ACC112 (cell line): ENCODE measurements around the gene LMF2.

ENCODE experiments used
- H2AFZ ChIP-seq: fragments of 200-600 bp; sonication (generic); one replicate; pipeline ENCODE4 v1.6.0; 2017; ENCODE audit warnings: antibody characterized with exemption, low read length; ENCODE audit not compliant: unreplicated experiment
- H3K27ac ChIP-seq: fragments of 200-600 bp; sonication (generic); 2 replicates; pipeline ENCODE4 v1.5.1; 2014; ENCODE audit warnings: low read depth, mild to moderate bottlenecking, antibody characterized with exemption, low read length, moderate library complexity
- H3K27me3 ChIP-seq: fragments of 200-600 bp; sonication (generic); 2 replicates; pipeline ENCODE4 v1.6.1; 2014; ENCODE audit warnings: mild to moderate bottlenecking, antibody characterized with exemption, low read length, moderate library complexity, mixed read lengths; ENCODE audit not compliant: insufficient read depth
- H3K36me3 ChIP-seq: fragments of 200-600 bp; sonication (generic); 2 replicates; pipeline ENCODE4 v1.6.1; 2016; ENCODE audit warnings: mild to moderate bottlenecking, antibody characterized with exemption, low read length, moderate library complexity, mixed read lengths; ENCODE audit not compliant: insufficient read depth
- H3K4me1 ChIP-seq: fragments of 200-600 bp; sonication (generic); one replicate; pipeline ENCODE4 v1.6.1; 2016; ENCODE audit warnings: low read length, mixed read lengths; ENCODE audit not compliant: insufficient read depth, unreplicated experiment, control insufficient read depth
- H3K4me3 ChIP-seq: fragments of 200-600 bp; sonication (generic); 2 replicates; pipeline ENCODE4 v1.5.1; 2014; ENCODE audit warnings: mild to moderate bottlenecking, low read depth, low read length
- H3K79me2 ChIP-seq: fragments of 200-600 bp; sonication (generic); one replicate; pipeline ENCODE4 v1.6.0; 2016; ENCODE audit warnings: low read length; ENCODE audit not compliant: control insufficient read depth, unreplicated experiment, insufficient read depth

The LMF2 gene

DNA sequence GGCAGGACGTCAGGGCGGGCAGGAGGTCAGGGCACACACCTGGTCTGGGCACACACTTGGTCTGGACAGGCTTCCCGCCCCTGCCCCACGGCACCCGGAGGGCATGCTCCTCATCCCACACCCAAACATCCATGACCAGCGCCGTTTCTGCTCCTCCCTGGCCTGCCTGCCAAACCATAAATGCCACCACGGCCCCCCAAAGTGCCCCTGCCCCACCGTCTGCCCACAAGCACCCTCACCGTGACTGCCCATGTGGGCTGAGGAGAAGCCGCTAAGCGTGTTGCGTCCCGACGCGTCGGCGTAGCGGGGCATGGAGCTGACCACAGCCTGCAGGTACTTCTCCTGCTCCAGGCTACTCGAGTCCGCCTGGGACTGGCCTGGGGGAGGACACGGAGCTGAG lies 48.5 kb downstream of the LMF2 start:
- Histone ChIP-seq H3K4me3 (no peak overlapping the region), H3K27me3 (no peaks in the 10 kb centered on the region), H3K4me1 (no peaks in the 10 kb centered on the region), H3K36me3 (no peaks in the 10 kb centered on the region), H3K79me2 (no peaks in the 10 kb centered on the region), H2AFZ (no peak overlapping the region), H3K27ac (no peak overlapping the region)

DNA sequence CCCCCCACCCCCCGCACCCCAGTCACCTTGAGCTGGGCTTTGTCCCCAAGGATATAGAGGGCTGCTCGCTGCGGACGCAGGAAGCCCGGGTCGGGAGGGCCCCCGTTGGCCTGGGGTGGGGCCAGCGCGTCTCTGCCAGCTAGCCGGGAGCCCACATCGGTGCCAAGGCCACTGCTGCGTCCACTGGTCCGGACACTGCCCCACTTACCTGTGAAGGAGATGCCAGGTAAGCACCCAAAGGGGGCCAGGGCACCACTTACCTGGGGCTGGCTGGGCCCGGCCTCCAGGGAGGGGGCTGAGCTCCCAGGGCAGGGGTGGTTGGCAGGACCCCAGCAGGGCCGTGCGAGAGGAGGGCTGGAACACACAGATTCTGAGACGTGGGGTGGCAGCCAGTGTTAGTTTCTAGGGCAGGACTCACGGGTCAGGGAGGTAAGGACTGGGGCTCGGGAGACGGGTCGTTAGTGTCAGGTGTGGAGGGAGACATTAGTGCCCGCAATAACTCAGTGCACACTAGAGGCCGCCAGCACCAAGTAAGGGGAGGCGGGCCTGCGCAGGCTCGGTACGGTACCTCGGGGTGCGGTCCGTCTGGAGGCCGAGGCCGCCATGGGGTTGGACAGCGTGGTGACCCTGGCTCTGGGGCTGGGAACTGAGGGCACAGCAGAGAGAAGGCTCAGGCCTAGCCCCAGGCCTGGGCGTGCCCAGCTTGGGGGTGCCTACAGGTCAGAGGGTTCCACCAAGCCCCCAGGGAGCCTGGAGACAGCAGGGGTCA lies 50.9 kb downstream of the LMF2 start:
- no peaks in the 10 kb centered on the region for H3K79me2 ChIP-seq
- no peak overlapping the region for H3K4me3 ChIP-seq
- no peak overlapping the region for H3K27ac ChIP-seq
- no peaks in the 10 kb centered on the region for H3K36me3 ChIP-seq
- no peak overlapping the region for H2AFZ ChIP-seq
- no peaks in the 10 kb centered on the region for H3K27me3 ChIP-seq
- no peaks in the 10 kb centered on the region for H3K4me1 ChIP-seq

DNA sequence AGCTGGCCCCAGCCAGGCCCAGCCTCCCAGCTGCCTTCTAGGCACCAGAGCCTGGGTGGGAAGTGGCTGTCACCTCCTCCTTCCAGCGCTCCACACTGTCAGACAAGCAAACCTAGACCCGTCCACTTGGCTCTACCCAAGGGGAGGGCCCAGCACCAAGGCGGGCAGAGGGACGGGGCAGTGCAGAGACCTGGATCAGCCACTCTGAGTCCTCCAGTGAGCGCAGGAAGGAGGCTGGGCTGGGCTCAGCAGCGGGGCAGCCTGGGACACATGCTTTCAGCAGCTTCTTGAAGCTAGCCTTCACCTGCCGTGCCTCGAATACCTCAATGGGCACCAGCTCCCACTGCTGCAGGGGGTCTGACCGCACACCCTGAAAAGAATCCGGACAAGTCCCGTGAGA lies 51.5 kb downstream of the LMF2 start:
- Histone ChIP-seq H3K27me3 (no peaks in the 10 kb centered on the region), H3K79me2 (no peaks in the 10 kb centered on the region), H3K27ac (no peak overlapping the region), H3K36me3 (no peaks in the 10 kb centered on the region), H3K4me1 (no peaks in the 10 kb centered on the region), H3K4me3 (no peak overlapping the region), H2AFZ (no peak overlapping the region)

DNA sequence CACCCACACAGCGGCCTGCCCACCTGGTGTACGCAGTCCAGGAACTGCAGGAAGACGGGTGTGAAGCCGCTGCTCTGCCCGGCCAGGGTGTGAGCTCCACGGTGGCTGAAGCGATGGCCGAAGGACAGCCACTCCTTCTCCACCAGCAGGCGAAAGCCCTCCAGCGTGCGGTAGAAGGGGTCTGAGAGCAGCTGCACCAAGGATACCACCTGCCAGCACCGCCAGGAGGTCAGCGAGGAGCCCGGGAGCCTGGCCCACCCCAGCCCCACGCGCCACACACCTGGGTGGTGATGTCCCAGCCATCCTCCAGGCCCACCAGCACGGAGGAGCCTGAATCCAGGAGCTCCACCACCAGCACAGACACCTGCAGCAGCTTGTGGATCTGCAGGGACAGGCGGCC lies 52.3 kb downstream of the LMF2 start:
- Histone ChIP-seq H3K27ac (no peak overlapping the region), H3K4me3 (no peak overlapping the region), H3K79me2 (no peaks in the 10 kb centered on the region), H3K36me3 (no peaks in the 10 kb centered on the region), H2AFZ (no peak overlapping the region), H3K27me3 (no peaks in the 10 kb centered on the region), H3K4me1 (no peaks in the 10 kb centered on the region)

DNA sequence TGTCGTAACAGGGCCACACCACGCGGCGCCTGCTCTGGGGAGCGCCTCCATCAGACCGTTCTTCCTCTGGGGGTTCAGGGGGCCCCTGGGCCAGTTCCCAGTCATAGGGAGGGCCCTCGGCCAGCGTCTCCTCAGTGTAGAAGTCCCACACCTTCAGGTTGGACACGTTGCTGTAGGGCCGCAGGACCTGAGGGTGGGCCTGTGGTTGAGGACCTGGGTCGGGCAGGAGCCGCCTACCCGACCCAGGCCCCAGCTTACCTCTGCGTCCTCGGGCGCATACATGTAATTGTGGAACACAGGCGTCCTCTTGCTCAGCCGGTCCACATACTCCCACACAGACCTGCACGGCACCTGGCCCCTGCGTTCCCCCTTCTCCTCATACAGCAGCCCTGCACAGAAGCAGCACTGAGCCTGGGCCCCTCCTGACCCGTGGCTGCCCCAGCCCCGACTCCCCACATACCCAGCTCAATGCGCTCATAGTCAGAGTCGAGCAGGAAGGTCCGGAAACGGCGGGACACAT lies 52.9 kb downstream of the LMF2 start:
- no peak overlapping the region for H3K27ac ChIP-seq
- H3K79me2 ChIP-seq = no peaks in the 10 kb centered on the region
- no peak overlapping the region for H2AFZ ChIP-seq
- no peak overlapping the region for H3K4me3 ChIP-seq
- H3K4me1 ChIP-seq = no peaks in the 10 kb centered on the region
- no peaks in the 10 kb centered on the region for H3K27me3 ChIP-seq
- H3K36me3 ChIP-seq = no peaks in the 10 kb centered on the region
